ENCODE data around the gene CPA2.

Gene CPA2

GRCh38 chr7:130268463-130269317, 2.0 kb downstream of the CPA2 start:
- Mint-ChIP-seq H3K27ac (no peak overlapping the region), H3K4me1 (ENCODE audit: low read depth in 2 of 2) (no peaks in the 10 kb centered on the region)
- no peak for ATAC-seq (replicated peaks)

GRCh38 chr7:130269318-130269694, 2.6 kb downstream of the CPA2 start:
- peak overlapping the region in 1 of 2 donors; percentile 30 for H3K27ac Mint-ChIP-seq
- DNase-seq (no peak), ATAC-seq (replicated peaks) (no peak)
- no peak overlapping the region for H3K4me3 Mint-ChIP-seq
- no peaks in the 10 kb centered on the region for H3K9me3 Mint-ChIP-seq
- H3K27me3 Mint-ChIP-seq: peaks cover 48 to 54% of the 10 kb centered on the region in 2 donors
- H3K4me1 Mint-ChIP-seq (ENCODE audit: low read depth in 2 of 2): no peaks in the 10 kb centered on the region
- no peaks in the 10 kb centered on the region for H3K36me3 Mint-ChIP-seq (ENCODE audit: insufficient read depth)

More at GRCh38 chr7:130268463-130269317, 2.0 kb downstream of the CPA2 start:
- no peak for DNase-seq
- Mint-ChIP-seq H3K36me3 (ENCODE audit: insufficient read depth) (no peaks in the 10 kb centered on the region), H3K27me3 (peaks cover 44 to 51% of the 10 kb centered on the region in 2 donors), H3K4me3 (no peak overlapping the region), H3K9me3 (no peaks in the 10 kb centered on the region)

DNA sequence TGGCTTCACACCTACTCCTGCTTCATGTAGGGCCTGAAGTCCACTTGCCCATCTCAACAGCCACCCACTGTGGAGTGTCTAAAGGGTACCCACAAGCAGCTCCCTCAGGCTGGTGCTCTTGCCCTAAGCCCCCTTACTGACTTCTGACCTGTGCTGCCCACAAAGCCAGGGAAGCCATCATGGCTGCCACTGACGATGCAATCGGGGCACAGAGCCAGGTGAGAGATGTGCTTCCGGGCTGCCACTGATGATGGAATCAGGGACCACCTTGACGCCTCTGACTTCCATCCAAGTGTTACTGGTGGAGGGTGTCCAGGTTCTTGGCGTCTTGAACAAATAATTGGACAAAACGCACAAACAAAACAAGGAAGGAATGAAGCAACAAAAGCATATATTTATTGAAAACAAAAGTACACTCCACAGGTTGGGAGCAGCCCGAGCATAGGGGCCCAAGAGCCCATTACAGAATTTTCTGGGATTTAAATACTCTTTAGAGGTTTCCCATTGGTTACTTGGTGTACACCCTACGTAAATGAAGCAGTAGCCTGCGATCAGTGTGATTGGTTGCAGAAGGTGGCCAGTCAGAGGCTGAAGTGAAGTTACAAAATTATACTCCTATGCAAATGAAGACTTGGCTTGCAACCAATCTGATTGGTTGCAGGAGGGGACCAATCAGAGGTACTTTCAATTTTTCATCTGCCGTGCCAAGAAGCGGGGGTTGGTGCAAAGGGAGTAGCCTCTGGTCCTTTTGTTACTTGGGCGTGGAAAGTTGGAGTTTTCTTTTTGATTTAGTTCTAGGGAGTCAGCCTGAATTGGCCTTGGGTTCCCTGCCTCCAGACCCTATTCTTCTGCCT, 4.5 kb downstream of the CPA2 start:
- DNase-seq: no peak
- Mint-ChIP-seq H3K9me3 (no peaks in the 10 kb centered on the region), H3K4me3 (no peak overlapping the region), H3K4me1 (ENCODE audit: low read depth in 2 of 2) (no peaks in the 10 kb centered on the region), H3K27me3 (peaks cover 43 to 60% of the 10 kb centered on the region in 2 donors), H3K36me3 (ENCODE audit: insufficient read depth) (no peaks in the 10 kb centered on the region), H3K27ac (no peak overlapping the region)
- ATAC-seq (replicated peaks): no peak

DNA sequence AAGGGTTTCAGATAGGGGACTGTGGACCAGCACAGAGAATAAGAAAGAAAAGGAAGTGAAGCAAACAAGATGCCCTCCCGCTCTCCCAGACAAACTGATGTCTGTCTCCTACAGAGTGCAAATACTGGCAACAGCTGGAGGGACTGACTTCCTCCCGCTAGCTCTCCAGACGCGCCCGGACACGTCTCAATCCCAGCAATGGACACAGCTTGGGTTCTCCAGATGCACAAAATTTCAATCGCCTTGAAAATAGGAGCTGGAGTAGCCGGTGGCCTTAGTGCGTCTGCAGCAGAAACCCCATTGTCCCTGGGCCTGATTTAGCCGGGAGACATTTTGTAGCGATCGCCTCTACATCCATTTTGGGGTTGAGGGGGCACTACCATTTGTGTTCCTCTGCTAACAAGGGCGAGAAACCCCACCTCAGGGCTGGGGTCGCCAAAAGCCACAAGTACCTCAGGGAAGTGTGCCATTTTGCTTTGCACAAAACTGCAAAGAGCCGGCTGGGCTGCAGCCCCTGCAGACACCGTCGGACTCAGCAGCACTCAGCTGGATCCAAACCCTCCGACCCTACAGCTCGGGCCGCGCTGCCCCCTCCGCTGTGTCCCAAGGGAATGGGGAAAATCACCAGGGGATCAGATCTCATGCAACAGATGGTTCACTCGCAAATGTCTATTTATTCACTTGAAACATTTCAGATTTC, 5.9 kb downstream of the CPA2 start:
- no peaks in the 10 kb centered on the region for H3K9me3 Mint-ChIP-seq
- H3K4me1 Mint-ChIP-seq (ENCODE audit: low read depth in 2 of 2): no peaks in the 10 kb centered on the region
- no peak overlapping the region for H3K4me3 Mint-ChIP-seq
- ATAC-seq (replicated peaks): no peak
- DNase-seq: no peak
- H3K36me3 Mint-ChIP-seq (ENCODE audit: insufficient read depth): no peaks in the 10 kb centered on the region
- H3K27ac Mint-ChIP-seq: no peak overlapping the region
- peaks cover 43 to 74% of the 10 kb centered on the region in 2 donors for H3K27me3 Mint-ChIP-seq

GRCh38 chr7:130273081-130273932, 6.6 kb downstream of the CPA2 start:
- DNase-seq (no peak), ATAC-seq (replicated peaks) (no peak)
- Mint-ChIP-seq H3K4me3 (no peak overlapping the region), H3K27me3 (peaks cover 39 to 81% of the 10 kb centered on the region in 2 donors), H3K4me1 (ENCODE audit: low read depth in 2 of 2) (no peaks in the 10 kb centered on the region), H3K36me3 (ENCODE audit: insufficient read depth) (no peaks in the 10 kb centered on the region), H3K27ac (no peak overlapping the region), H3K9me3 (no peaks in the 10 kb centered on the region)

DNA sequence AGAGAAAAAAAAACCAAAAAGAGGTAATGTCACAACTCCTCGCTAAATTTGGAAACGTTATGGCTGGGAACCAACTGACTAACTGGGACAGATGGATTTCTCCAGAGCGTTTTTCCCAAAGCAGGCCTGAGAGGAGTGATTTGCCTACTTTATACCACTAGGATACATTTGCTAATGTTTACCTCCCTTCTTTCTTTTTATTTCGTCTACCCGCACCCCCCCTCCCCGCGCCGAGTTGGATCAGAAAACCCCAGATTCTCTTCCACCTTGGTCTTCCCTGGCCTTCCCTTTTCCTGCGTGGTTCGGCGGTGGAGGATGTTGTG, 7.2 kb downstream of the CPA2 start:
- no peak for ATAC-seq (replicated peaks)

DNA sequence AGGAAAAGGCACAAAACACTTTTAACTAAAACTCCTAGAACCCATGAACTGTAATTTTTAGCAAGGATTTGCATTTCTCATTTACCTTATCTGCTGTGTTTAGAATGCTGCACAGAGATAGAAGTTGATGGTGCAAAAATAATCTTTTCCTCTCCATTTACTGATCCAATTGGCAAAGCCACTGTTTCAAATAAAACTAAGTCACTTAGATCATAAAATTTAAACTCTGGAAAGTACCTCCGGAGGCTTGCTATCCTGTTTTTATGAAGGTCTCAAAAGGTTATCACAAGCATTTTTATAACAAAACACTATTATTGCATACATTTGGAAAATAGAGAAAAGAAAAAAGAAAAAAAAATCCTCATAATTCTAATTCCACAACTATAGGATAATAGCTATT, 7.6 kb downstream of the CPA2 start:
- ATAC-seq (replicated peaks): no peak
- no peak for DNase-seq
- Mint-ChIP-seq H3K36me3 (ENCODE audit: insufficient read depth) (no peaks in the 10 kb centered on the region), H3K27me3 (peaks cover 39 to 80% of the 10 kb centered on the region in 2 donors), H3K4me3 (no peak overlapping the region), H3K4me1 (ENCODE audit: low read depth in 2 of 2) (no peaks in the 10 kb centered on the region), H3K9me3 (no peaks in the 10 kb centered on the region), H3K27ac (no peak overlapping the region)

More for the DNA sequence above, 7.2 kb downstream of the CPA2 start:
- Mint-ChIP-seq H3K4me3 (no peak overlapping the region), H3K27me3 (peaks cover 39 to 81% of the 10 kb centered on the region in 2 donors), H3K27ac (no peak overlapping the region), H3K9me3 (no peaks in the 10 kb centered on the region), H3K4me1 (ENCODE audit: low read depth in 2 of 2) (no peaks in the 10 kb centered on the region), H3K36me3 (ENCODE audit: insufficient read depth) (no peaks in the 10 kb centered on the region)
- no peak for DNase-seq

DNA sequence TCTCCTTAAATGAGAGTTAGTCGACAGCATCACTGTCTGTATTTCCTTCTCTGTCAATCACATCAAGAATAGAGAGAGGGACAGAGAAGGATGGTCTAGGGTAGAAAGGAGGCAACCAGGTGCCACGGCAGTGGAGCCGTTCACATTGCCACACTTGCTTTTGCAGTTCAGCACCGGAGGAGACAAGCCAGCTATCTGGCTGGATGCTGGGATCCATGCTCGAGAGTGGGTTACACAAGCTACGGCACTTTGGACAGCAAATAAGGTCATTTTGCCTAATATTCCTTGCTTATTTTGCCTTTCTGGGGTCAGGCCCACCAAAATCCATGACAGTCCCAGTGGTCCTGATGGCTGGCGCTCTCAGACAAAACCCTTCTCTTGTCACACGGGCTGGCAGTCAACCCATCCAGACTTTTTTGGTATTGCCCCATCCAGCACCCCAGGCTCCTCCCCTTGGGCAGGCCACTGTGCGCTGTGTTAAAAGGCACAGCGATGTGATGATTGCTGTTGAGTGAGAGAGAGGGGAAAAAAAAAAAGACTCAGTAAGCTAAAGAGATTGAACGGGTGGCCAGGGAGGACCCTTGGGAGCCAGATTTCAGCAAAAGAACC, 8.4 kb downstream of the CPA2 start:
- Mint-ChIP-seq H3K9me3 (no peaks in the 10 kb centered on the region), H3K27me3 (peaks cover 33 to 72% of the 10 kb centered on the region in 2 donors), H3K4me1 (ENCODE audit: low read depth in 2 of 2) (no peaks in the 10 kb centered on the region), H3K4me3 (no peak overlapping the region), H3K36me3 (ENCODE audit: insufficient read depth) (no peaks in the 10 kb centered on the region), H3K27ac (no peak overlapping the region)
- DNase-seq (no peak), ATAC-seq (replicated peaks) (no peak)

- H3K36me3 Mint-ChIP-seq (ENCODE audit: insufficient read depth): no peaks in the 10 kb centered on the region
- ATAC-seq (replicated peaks): no peak
- H3K9me3 Mint-ChIP-seq: no peaks in the 10 kb centered on the region
These were observed 9.2 kb downstream of the CPA2 start for GRCh38 chr7:130275826-130276297.

DNA sequence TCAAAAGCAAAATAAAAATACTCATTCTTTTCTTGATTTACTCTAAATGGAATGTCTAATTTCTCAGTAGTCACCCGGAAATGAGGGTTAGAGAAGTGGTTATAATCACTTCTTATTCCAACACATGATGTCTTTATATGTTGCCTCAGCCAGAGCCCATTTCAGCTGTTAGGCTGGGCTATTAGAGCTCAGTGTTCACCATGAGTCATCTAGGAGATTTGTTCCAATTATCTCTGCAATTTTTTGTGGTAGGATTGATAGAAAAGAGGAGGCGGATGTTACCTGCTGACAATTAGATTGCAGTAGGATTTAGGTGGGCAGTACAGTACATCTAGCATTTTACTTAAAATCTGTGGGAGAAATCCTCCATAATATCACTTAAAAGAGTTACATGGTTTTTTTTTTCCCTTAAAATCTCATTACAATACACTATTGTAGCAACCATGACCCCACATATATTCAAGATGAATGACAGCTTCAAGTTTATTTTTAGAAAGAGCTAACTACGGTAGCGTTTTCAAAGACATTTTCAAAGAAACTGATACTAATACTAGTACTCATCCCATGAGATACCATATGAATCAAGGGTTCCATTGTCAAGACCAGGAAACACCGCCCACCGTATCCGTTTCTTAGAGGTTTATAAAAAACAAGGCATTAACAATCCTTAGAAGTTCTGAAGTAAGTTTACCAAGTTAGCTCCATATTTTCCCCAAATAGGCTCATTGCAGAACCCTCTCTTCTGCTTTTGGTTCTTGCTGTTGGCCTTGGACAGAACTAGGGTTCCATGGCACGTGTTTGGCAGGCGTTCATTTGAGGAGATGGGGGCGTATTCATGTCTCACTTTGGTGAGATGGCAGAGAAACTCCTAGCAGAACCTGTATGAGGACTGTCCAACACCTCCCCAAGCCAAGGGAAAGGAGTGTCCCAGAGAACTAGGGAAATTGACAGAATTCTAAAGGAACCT, 10.4 kb downstream of the CPA2 start:
- Mint-ChIP-seq H3K4me3 (no peak overlapping the region), H3K27me3 (peaks cover 36 to 58% of the 10 kb centered on the region in 2 donors), H3K36me3 (ENCODE audit: insufficient read depth) (no peaks in the 10 kb centered on the region), H3K27ac (no peak overlapping the region), H3K4me1 (ENCODE audit: low read depth in 2 of 2) (no peaks in the 10 kb centered on the region), H3K9me3 (no peaks in the 10 kb centered on the region)
- no peak for DNase-seq
- no peak for ATAC-seq (replicated peaks)

More at GRCh38 chr7:130275826-130276297, 9.2 kb downstream of the CPA2 start:
- Mint-ChIP-seq H3K4me3 (no peak overlapping the region), H3K27ac (no peak overlapping the region), H3K27me3 (peaks cover 33 to 65% of the 10 kb centered on the region in 2 donors), H3K4me1 (ENCODE audit: low read depth in 2 of 2) (no peaks in the 10 kb centered on the region)
- DNase-seq: no peak

- Mint-ChIP-seq H3K36me3 (ENCODE audit: insufficient read depth) (peaks cover 4% of the 10 kb centered on the region), H3K4me1 (ENCODE audit: low read depth in 2 of 2) (no peaks in the 10 kb centered on the region), H3K4me3 (no peak overlapping the region), H3K27ac (no peak overlapping the region), H3K27me3 (peaks cover 40 to 60% of the 10 kb centered on the region in 2 donors), H3K9me3 (no peaks in the 10 kb centered on the region)
- ATAC-seq (replicated peaks) (no peak), DNase-seq (no peak)
These were observed 11.3 kb downstream of the CPA2 start for GRCh38 chr7:130277763-130278643.

Data from effector memory CD8-positive, alpha-beta T cell (primary cell).